COLO829 (cell line): ENCODE data around the gene ITGA7.

Source experiments
- DNase-seq: peaks from one replicate; pipeline ENCODE4 v3.0.0; 2012; ENCODE audit warnings: low spot score

Gene ITGA7

GRCh38 chr12:55707841-55708694, at the start of gene ITGA7:
Gene ITGA7, minus strand, starts transcription at chr12:55707904. Its CDS starts 222 bp downstream, at chr12:55707682.
- DNase-seq: peak; percentile 59

- DNase-seq: no peak
Measured at GRCh38 chr12:55755246-55755645, 47.5 kb upstream of the ITGA7 start.

- no peak for DNase-seq
Measured at GRCh38 chr12:55748230-55748993, 40.7 kb upstream of the ITGA7 start.

GRCh38 chr12:55746913-55747231, 39.2 kb upstream of the ITGA7 start:
- DNase-seq: no peak

- no peak for DNase-seq
Measured at GRCh38 chr12:55746174-55746912, 38.6 kb upstream of the ITGA7 start.

GRCh38 chr12:55745361-55746173, 37.9 kb upstream of the ITGA7 start:
- peak; percentile 87 for DNase-seq

GRCh38 chr12:55744340-55745030, 36.8 kb upstream of the ITGA7 start:
- DNase-seq: no peak

DNA sequence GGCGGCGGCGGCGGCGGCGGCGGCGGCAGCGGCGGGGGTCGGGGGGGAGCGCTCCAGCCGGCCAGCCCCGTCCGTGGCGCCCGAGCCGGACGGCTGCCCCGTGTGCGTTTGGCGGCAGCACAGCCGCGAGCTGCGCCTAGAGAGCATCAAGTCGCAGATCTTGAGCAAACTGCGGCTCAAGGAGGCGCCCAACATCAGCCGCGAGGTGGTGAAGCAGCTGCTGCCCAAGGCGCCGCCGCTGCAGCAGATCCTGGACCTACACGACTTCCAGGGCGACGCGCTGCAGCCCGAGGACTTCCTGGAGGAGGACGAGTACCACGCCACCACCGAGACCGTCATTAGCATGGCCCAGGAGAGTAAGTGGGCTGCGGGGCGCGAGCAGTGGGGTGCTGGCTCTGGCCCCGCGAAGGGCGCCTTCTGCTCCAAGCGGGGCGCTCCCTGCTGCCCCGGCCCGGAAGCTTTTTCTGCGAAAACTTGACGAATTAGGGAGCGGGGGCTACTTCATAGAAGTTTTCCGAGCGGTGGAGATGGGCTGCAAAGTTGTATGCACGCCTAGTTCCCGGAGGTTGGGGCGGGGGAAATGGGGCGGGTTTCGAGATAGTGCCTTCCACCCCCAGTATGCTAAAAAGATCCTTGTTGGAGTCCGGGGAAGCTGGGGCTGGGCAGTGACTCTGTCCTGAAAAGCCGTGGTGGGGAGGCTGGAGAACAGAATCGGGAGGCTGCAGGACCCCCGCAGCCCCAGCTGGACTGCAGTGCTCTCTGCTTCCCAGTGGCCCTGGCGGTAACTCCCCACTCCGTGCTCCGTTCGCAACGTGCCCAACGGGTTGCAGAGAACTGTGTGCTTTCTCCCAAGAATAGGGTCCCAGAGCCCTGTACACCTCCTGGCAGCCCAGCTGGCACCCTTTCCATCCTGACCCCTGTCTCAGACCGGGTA, 36.0 kb upstream of the ITGA7 start:
- DNase-seq: no peak

DNA sequence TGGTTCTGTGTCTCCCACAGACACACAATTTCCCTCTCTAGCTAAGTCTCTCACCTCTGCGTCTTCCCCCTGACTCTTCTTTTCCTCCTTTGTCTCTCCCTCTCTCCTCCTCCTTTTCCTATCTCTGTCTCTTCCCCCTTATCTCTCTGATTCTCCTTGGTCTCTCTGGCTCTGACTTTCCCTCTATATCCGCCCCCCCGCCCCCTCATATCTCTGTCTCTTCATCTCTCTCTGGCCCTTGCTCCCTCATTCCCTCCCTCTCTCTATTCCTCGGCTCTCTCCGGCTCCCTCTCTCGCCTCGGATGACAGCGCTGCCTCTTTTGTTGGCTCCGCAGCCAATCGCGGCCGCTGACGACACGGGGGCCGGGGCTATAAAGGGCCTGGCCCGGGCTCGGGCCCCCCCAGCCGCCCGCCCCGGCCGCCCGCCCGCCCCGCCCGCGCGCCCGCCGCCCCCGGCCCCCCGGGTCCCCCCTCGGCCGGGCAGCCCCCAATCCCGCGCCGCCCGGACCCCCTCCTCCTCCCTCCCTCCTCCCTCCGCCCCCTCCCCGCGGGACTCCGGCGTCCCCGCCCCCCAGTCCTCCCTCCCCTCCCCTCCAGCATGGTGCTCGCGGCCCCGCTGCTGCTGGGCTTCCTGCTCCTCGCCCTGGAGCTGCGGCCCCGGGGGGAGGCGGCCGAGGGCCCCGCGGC, 35.2 kb upstream of the ITGA7 start, which contains the start of gene GDF11:
Gene GDF11 (plus strand): TSS at position 404 of the 687 bp plus-strand sequence. CDS start 195 bp downstream, at position 599.
- peak; percentile 71 for DNase-seq

DNA sequence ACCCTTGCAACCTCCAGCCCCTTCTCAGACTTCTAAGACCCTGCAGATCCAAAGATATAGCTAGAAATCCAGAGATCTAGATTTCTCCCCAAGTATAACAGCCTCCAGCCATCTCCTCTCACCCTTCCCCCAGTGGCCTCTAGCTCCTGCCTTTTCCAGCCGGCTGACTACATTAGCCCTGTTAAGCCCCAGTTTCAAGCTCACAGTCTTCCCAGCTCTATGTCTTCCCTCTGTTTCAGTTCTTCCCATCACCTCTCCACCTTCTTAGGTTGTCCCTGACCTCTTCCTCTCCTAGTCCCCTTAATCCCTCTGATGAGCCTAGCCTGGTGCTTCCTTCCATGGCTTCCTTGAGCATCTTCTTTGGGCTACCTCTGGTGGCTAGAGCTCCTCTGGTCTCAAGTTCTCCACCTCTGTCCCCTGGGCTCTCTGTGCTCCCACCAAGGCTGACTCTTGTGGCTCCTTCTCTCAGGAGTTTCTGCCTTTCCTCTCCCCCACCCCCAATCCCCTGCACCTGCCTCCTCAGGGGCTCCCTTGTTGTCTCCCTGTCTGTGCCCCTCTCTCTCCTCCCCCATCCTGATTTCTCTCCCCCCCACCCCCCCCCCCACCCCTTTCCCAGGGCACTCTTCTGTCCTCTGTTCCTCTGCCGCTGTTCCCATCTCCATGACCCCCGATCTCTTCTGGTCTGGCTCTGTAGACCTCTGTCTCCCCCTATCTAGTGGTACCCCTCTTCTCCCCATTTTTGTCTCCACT, 34.4 kb upstream of the ITGA7 start:
- no peak for DNase-seq

- no peak for DNase-seq
Measured at GRCh38 chr12:55739025-55739378, 31.3 kb upstream of the ITGA7 start.

DNA sequence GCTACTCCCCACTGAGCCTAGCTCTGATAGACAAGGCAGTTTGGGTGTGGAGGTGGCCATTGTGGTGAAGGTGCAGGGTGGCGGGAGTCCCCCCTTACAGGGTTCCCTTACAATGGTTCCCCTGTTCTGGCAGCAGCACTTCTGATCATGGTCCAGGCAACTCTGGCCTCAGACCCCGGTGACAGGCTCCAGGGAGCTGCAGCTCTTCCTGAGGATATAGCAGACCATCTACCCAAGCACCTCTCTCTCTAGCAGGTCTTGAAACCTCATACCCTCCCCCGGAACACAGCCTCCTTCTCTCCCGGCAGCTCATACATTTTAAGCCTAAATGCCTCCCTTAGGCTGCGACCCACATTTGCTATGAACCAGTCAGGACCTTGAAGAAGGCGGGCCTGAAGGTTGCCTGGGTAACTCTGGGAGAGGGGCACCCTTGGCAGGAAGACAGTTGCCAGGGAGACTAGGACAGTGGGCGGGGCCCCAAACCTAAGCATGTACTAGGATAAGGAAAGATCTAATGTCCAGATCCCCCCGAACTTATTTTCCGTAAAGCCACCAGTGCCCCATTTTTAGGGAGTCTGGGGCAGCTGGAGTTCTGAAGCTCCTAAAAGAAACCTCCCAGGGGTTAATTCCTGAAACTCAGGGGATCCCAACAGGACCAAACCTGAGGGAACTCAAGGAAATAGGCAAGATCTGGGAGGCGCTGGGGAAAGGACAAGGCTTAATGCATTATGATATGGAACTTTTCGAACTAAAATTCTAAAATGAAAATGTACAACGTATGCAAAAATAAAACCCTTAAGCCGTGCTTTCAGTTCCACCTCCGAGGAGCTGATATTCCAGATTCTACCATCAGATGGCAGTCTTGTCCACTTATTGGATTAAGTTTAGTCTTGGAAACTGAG, 30.7 kb upstream of the ITGA7 start:
- DNase-seq: no peak

DNA sequence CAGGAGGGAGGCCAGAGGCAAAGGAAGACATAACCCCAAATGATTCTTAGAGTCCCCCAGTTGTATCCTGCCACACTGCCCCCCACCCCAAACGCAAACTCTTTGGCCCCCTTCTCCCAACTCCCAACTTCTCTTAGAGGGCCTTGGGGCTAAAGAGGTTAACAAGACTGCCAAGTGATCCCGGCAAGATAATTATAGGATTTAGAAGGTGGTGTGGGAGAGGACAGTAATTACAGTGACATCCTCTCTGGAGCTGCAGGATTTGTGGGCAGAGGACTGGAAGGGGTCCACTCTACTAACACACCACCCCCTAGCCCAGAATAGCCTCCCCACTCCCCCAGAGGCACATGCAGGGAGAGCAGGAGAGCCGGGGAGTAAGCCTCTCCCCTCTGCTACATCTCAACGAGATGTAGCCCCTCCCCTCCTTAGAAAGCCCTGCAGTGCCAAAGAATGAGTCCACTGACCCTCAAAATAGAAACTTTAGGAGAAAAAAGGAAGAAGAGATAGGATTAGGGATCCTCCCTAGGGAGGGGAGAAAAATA, 29.9 kb upstream of the ITGA7 start:
- DNase-seq: no peak

GRCh38 chr12:55736780-55737580, 29.3 kb upstream of the ITGA7 start:
- no peak for DNase-seq

- no peak for DNase-seq
Measured at GRCh38 chr12:55736076-55736475, 28.4 kb upstream of the ITGA7 start.

GRCh38 chr12:55734595-55734994, 26.9 kb upstream of the ITGA7 start:
- no peak for DNase-seq
